Mesodermal cell (in vitro differentiated cells): Measurements from ENCODE around the gene CCDC200.
"Not testable (repeated sequence)": the region's sequence is repeated elsewhere in the genome, so short reads cannot be mapped to it uniquely, and the experiment has no call there.

ENCODE experiments used
- H3K27ac ChIP-seq: 2 replicates; pipeline ENCODE4 v1.7.0; 2013; ENCODE audit warnings: mild to moderate bottlenecking, low read depth, low read length, moderate library complexity; ENCODE audit not compliant: severe bottlenecking
- H3K36me3 ChIP-seq: 2 replicates; pipeline ENCODE4 v1.7.1; 2013; ENCODE audit warnings: mild to moderate bottlenecking, low read length, moderate library complexity; ENCODE audit not compliant: control insufficient read depth, insufficient read depth
- H3K4me1 ChIP-seq: one replicate; pipeline ENCODE4 v1.7.1; 2013; ENCODE audit warnings: mild to moderate bottlenecking, low read length; ENCODE audit not compliant: insufficient read depth, control insufficient read depth, poor library complexity, severe bottlenecking
- H3K4me3 ChIP-seq: 2 replicates; pipeline ENCODE4 v1.7.0; 2013; ENCODE audit warnings: low read length, control low read depth, mild to moderate bottlenecking; ENCODE audit not compliant: insufficient read depth, poor library complexity, severe bottlenecking; ENCODE audit errors: extremely low read depth
- H3K9me3 ChIP-seq: 2 replicates; pipeline ENCODE4 v1.7.1; 2013; ENCODE audit warnings: mild to moderate bottlenecking, low read length, moderate library complexity; ENCODE audit not compliant: control insufficient read depth
- WGBS, 2 experiments: methylation state at CpG; one replicate each; pipeline ENCODE4 v1.1.5; 2013; ENCODE audit warnings: missing lambda C conversion rate in 2 of 2; ENCODE audit not compliant: insufficient coverage in 2 of 2; 5-methylcytosine and 5-hydroxymethylcytosine counted together

CCDC200 gene

DNA sequence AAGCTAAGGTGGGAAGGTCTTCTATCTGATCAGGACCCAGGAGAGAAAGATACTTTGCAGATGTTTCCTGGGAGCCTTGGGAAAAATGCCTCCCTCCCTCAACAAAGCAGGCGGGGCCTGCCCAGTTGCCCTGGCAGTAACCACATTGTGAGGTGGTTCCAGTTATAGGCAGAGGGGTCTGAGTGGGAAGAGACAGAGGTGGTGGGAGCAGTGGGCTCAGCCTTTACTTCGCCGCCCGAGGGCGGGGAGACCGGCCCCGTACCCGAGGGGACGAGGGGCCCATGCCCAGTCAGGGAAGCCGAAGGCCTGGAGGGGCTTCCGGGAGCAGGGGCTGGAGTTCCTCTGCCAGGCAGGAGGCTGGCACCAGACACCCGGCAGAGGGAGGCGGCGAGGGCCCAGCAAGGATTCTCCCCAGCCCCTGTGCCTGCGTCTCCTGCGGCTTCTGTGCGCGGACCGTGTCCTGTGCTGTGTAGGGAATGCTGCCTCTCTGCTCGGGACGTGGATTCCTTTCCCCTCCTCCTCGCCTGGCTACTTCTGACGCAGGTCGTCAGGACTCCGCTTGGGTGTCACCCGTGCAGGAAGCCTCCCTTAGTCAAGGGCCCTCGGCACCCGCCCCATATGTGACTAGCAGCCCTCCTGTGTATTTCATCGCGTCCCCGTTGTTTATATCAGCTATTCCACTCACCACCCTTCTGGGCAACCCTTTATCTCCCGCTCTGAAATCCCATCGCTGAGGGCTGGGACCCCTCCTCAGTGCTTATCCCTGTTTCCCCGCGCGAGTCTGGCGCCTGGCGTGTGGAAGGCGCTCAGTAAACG, 3.0 kb upstream of the CCDC200 start:
- not testable (repeated sequence) for H3K4me1 ChIP-seq, H3K4me3 ChIP-seq, H3K36me3 ChIP-seq, H3K9me3 ChIP-seq, H3K27ac ChIP-seq
- no CpG with 5 or more reads among the region's 40 CpGs for WGBS, 2 experiments

DNA sequence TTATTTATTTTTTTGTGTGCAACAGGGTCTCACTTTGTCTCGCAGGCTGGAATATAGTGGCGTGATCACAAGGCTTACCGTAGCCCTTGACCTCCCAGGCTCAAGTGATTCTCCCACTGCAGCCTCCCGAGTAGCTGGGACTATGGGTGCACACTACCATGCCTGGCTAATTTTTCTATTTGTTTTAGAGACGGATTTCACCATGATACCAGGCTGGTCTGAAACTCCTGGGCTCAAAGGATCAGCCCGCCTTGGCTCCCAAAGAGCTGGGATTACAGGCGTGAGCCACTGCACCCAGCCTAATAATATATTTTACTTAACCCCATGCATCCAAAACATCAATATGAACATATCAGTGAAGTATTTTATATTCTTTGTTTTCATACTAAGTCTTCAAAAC, 2.0 kb downstream of the CCDC200 start:
- Histone ChIP-seq H3K36me3 (peaks cover 5% of the 10 kb centered on the region), H3K4me3 (no peak overlapping the region), H3K27ac (no peak overlapping the region), H3K4me1 (no peaks in the 10 kb centered on the region), H3K9me3 (no peaks in the 10 kb centered on the region)
- 88 to 94% methylated on average over 5 to 6 of the region's 7 CpGs for WGBS, 2 experiments

GRCh38 chr17:43224146-43224705, 4.2 kb downstream of the CCDC200 start:
- WGBS, 2 experiments = 93 to 94% methylated on average over 2 to 3 of the region's 7 CpGs
- H3K36me3 ChIP-seq = peaks cover 5% of the 10 kb centered on the region
- H3K27ac ChIP-seq = no peak overlapping the region
- no peak overlapping the region for H3K4me3 ChIP-seq
- H3K9me3 ChIP-seq = no peaks in the 10 kb centered on the region
- no peaks in the 10 kb centered on the region for H3K4me1 ChIP-seq

DNA sequence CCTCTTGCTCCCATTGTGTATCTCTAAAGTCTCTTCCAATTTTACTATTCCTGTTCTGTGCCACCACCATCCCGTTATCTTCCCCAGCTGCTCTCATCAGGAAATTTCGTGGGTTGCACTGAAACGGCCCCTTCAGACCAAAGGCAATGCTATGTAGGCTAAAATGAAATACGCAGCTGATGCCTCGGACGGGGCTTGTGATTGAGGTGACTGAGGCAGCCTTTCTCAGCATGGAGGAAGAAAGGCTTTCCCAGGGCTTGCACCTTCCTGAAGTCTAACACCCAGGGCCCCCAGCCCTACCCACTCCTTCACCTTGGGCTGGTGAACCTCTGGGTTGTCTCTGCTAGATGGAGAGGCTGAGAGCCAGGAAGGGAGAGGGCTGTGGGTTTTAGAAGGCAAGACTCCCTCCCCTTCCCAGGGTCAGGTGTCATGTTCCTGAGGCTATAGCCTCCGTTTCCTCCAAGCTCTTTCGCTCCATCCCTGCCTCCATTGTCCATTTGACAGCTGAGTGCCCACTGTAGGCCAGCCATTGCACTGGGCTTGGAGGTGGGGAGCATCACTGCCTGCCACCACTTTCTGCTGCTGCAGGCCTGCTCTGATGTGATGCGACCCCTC, 7.8 kb downstream of the CCDC200 start:
- H3K36me3 ChIP-seq = peaks cover 18% of the 10 kb centered on the region
- no peaks in the 10 kb centered on the region for H3K9me3 ChIP-seq
- H3K4me3 ChIP-seq = no peak overlapping the region
- no peaks in the 10 kb centered on the region for H3K4me1 ChIP-seq
- H3K27ac ChIP-seq = no peak overlapping the region
- 89 to 91% methylated on average over 7 to 8 of the region's 9 CpGs for WGBS, 2 experiments

- Histone ChIP-seq H3K9me3 (no peaks in the 10 kb centered on the region), H3K36me3 (peaks cover 22% of the 10 kb centered on the region), H3K4me3 (no peak overlapping the region), H3K27ac (no peak overlapping the region), H3K4me1 (no peaks in the 10 kb centered on the region)
- WGBS, 2 experiments = 91 to 93% methylated on average over 5 of the region's 8 CpGs
Measured at GRCh38 chr17:43219746-43220380, 8.6 kb downstream of the CCDC200 start.

DNA sequence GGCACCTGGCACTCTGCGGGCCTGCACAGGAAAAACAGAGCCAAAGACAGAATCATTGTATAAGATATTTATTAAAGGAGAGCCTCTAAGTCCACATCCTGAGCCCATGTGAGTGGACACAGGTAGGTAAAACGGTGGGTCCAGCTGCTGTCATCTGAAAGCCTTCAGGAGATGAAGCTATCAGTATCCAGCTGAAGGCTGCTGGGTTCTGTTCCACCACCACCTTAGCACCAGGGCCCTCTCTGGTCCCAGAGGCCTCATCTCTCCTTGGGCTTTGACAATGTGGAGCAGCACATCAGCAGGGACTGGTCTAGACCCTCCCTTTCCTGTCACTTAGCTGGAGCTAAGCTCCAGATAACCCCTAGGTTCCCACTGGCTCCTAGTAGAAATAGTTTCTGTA, 9.4 kb downstream of the CCDC200 start:
- peaks cover 28% of the 10 kb centered on the region for H3K36me3 ChIP-seq
- H3K9me3 ChIP-seq = no peaks in the 10 kb centered on the region
- H3K4me1 ChIP-seq = no peaks in the 10 kb centered on the region
- H3K4me3 ChIP-seq = no peak overlapping the region
- WGBS, 2 experiments = 88 to 100% methylated on average over 1 of the region's 2 CpGs
- H3K27ac ChIP-seq = peak overlapping the region; percentile 16

DNA sequence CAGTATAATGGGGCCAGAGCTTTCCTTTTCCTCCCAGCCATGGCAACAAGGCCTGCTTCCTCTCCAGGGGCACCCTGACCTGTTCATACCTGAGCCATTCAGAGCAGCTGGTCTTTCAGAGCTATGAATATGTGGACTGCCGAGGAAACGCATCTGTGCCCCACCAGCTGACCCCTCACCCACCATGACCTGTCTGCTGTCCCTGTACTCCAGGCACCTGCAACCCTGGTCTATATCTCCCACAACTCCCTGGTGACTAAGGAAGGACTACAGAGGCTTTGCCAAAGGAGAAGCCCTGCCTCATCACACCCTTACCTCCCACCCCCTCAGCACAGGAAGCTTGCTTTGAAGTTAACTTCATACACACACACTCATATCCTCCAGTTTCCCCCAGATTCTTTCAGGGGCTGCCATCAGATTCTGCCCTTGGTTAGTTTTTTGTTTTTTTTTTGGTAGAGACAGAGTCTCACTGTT, 10.8 kb downstream of the CCDC200 start:
- no peak overlapping the region for H3K4me3 ChIP-seq
- H3K4me1 ChIP-seq = peaks cover 1% of the 10 kb centered on the region
- WGBS, 2 experiments = 83 to 95% methylated on average over 2 of the region's 2 CpGs
- H3K9me3 ChIP-seq = no peaks in the 10 kb centered on the region
- peaks cover 39% of the 10 kb centered on the region for H3K36me3 ChIP-seq
- no peak overlapping the region for H3K27ac ChIP-seq

GRCh38 chr17:43216762-43217613, 11.4 kb downstream of the CCDC200 start:
- H3K4me3 ChIP-seq = no peak overlapping the region
- H3K36me3 ChIP-seq = peaks cover 39% of the 10 kb centered on the region
- H3K27ac ChIP-seq = no peak overlapping the region
- peaks cover 7% of the 10 kb centered on the region for H3K4me1 ChIP-seq
- 80 to 97% methylated on average over 4 of the region's 4 CpGs for WGBS, 2 experiments
- no peaks in the 10 kb centered on the region for H3K9me3 ChIP-seq

DNA sequence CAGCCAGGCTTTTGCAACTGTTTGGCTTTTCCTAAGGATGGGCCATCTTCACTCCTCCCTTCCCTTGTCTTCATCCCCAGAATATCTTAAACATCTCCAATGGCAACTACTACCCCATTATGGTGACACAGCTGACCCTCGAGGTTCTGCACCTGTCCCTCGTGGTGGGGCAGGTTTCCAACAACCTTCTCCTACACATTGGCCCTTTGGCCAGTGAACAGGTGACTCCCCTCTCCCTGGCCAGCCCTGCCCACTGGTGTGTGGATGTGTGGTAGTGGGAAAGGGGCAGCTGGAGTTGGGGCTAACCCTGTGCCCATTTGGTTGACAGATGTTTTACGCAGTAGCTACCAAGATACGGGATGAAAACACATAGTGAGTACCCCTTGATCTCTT, 12.1 kb downstream of the CCDC200 start:
- 94 to 96% methylated on average over 3 of the region's 4 CpGs for WGBS, 2 experiments
- Histone ChIP-seq H3K36me3 (peaks cover 39% of the 10 kb centered on the region), H3K4me1 (peaks cover 7% of the 10 kb centered on the region), H3K27ac (no peak overlapping the region), H3K4me3 (no peak overlapping the region), H3K9me3 (no peaks in the 10 kb centered on the region)

DNA sequence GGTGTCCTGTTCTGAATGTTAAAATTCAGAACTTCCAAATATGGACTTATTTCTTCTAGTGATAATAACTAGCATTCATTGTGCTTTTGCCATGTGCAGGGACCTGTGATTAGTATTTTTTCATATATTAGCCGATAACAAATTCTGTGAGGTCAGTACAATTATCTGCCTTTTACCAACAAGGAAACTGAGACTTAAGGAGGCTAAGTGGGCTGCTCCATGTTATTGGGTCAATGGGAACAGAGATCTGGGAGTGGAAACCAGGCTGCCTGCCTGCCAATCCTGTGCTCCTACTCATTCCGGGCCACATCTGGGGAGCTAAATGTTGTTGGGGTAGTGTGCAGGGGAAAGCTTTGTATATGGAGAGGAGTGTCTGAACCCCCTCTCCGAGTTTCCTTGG, 13.1 kb downstream of the CCDC200 start:
- Histone ChIP-seq H3K4me1 (peaks cover 12% of the 10 kb centered on the region), H3K9me3 (no peaks in the 10 kb centered on the region), H3K27ac (no peak overlapping the region), H3K4me3 (no peak overlapping the region), H3K36me3 (peaks cover 39% of the 10 kb centered on the region)
- 93 to 100% methylated on average over 1 to 2 of the region's 3 CpGs for WGBS, 2 experiments
